ENCODE measurements around the gene FNTB.

DNA sequence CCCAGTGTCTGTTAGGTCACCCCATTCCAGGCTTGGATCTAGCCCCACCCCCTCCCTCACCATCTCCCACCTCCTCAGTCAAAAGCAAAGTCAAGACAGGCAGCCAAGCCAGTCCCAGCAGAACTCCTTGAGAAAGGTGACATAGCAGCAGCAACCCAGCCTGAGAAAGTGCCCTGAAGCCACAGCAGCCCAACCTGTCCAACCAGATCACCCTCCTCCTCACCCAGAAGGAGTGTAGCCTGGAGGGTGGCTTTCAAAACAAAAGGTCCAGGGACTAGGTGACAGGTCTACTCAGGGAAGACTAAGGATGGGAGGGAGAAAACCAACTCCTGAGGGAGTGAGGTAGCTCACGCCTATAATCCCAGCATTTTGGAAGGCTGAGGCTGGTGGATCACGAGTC lies 19.7 kb upstream of the FNTB start:
- TF ChIP-seq CTCF (IDR thresholded peaks at IDR 0.05) (no peak), POLR2A (IDR thresholded peaks at IDR 0.05) (no peak)
